Central memory CD8-positive, alpha-beta T cell (primary cell): ENCODE results near the gene GIGYF1.
A peak's percentile ranks its signal among the peaks of the same experiment; 100 is the strongest.
"Not testable (repeated sequence)": the region's sequence is repeated elsewhere in the genome, so short reads cannot be mapped to it uniquely, and the experiment has no call there.

Source experiments
- ATAC-seq: fragments of 150-1000 bp; cut with Tn5 transposase; replicated peaks from 2 replicates; pipeline ENCODE4 v1.10.0; 2022; ENCODE audit warnings: mild to moderate bottlenecking, moderate FRiP score, moderate number of reproducible peaks; ENCODE audit not compliant: poor library complexity, severe bottlenecking; ENCODE audit errors: extremely low read depth
- DNase-seq, 2 donors: peaks; one replicate each; pipeline ENCODE4 v3.0.0; 2021; ENCODE audit warnings: low spot score in 2 of 2
- H3K27ac Mint-ChIP-seq: one replicate; pipeline ENCODE4 v1.8.0; 2022; ENCODE audit warnings: low read depth, mild to moderate bottlenecking, moderate library complexity, mixed read lengths
- H3K27me3 Mint-ChIP-seq: one replicate; pipeline ENCODE4 v1.8.0; 2022; ENCODE audit warnings: mixed read lengths
- H3K36me3 Mint-ChIP-seq: one replicate; pipeline ENCODE4 v1.8.0; 2022; ENCODE audit warnings: mild to moderate bottlenecking, moderate library complexity, mixed read lengths; ENCODE audit not compliant: insufficient read depth
- H3K4me1 Mint-ChIP-seq: one replicate; pipeline ENCODE4 v1.8.0; 2022; ENCODE audit warnings: mixed read lengths
- H3K4me3 Mint-ChIP-seq: one replicate; pipeline ENCODE4 v1.8.0; 2022; ENCODE audit warnings: mild to moderate bottlenecking, moderate library complexity, mixed read lengths
- H3K9me3 Mint-ChIP-seq: one replicate; pipeline ENCODE4 v1.8.0; 2022; ENCODE audit warnings: mixed read lengths

GIGYF1 gene

GRCh38 chr7:100705753-100706671 is 12.0 kb upstream of the GIGYF1 start, which contains the start of gene POP7:
Gene POP7 (plus strand): TSS chr7:100706121. CDS start chr7:100706831, 710 bp downstream.
- peaks cover 21% of the 10 kb centered on the region for H3K4me1 Mint-ChIP-seq
- peak; percentile 94 to 96 for DNase-seq
- H3K27me3 Mint-ChIP-seq, result no peaks in the 10 kb centered on the region
- H3K4me3 Mint-ChIP-seq, result peak within 1 kb of the TSS; percentile 88
- H3K9me3 Mint-ChIP-seq, result no peaks in the 10 kb centered on the region
- H3K27ac Mint-ChIP-seq, result peak within 1 kb of the TSS; percentile 98
- peaks cover 8% of the 10 kb centered on the region for H3K36me3 Mint-ChIP-seq
- ATAC-seq, result peak; percentile 97

DNA sequence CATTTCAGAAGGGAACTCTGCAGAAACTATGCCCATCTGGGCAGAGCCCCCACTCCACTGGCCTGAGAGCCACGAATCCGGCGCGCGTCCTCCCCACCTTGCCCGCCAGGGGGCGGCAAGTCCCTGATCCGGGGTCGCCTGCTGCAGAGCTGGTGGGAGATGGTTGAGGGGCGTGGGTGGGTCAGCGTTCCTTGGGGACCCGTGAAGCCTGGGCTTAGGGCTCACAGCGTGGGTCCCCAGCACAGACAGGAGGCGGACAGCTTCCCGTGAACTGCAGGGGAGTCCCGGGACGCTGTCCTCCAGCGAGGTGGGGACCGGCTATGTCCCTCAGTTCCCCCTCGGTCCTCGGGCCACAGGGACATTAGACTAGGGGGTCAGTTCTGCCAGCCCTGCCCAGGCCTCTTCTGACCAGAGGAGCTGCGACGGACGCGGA is 11.3 kb upstream of the GIGYF1 start:
- Mint-ChIP-seq H3K9me3 (no peaks in the 10 kb centered on the region), H3K27ac (peak overlapping the region; percentile 98), H3K4me1 (peaks cover 21% of the 10 kb centered on the region), H3K27me3 (peaks cover under 1% of the 10 kb centered on the region), H3K36me3 (peaks cover 8% of the 10 kb centered on the region), H3K4me3 (peak overlapping the region; percentile 88)
- DNase-seq (peak; percentile 56 to 74), ATAC-seq (peak; percentile 55)

GRCh38 chr7:100701089-100701488 is 7.0 kb upstream of the GIGYF1 start:
- ATAC-seq, H3K9me3 Mint-ChIP-seq, H3K36me3 Mint-ChIP-seq, H3K27ac Mint-ChIP-seq, DNase-seq, H3K4me3 Mint-ChIP-seq, H3K4me1 Mint-ChIP-seq: not testable (repeated sequence)
- peaks cover 13% of the 10 kb centered on the region for H3K27me3 Mint-ChIP-seq

- Mint-ChIP-seq H3K4me1 (no peaks in the 10 kb centered on the region), H3K9me3 (no peaks in the 10 kb centered on the region), H3K27me3 (peaks cover 13% of the 10 kb centered on the region), H3K36me3 (peaks cover 7% of the 10 kb centered on the region), H3K4me3 (no peak overlapping the region), H3K27ac (no peak overlapping the region)
- ATAC-seq (no peak), DNase-seq (no peak)
Observed at GRCh38 chr7:100699018-100699417, 5.0 kb upstream of the GIGYF1 start.

GRCh38 chr7:100696123-100696521 is 2.1 kb upstream of the GIGYF1 start:
- Mint-ChIP-seq H3K4me1 (peaks cover 21% of the 10 kb centered on the region), H3K27ac (no peak overlapping the region)

DNA sequence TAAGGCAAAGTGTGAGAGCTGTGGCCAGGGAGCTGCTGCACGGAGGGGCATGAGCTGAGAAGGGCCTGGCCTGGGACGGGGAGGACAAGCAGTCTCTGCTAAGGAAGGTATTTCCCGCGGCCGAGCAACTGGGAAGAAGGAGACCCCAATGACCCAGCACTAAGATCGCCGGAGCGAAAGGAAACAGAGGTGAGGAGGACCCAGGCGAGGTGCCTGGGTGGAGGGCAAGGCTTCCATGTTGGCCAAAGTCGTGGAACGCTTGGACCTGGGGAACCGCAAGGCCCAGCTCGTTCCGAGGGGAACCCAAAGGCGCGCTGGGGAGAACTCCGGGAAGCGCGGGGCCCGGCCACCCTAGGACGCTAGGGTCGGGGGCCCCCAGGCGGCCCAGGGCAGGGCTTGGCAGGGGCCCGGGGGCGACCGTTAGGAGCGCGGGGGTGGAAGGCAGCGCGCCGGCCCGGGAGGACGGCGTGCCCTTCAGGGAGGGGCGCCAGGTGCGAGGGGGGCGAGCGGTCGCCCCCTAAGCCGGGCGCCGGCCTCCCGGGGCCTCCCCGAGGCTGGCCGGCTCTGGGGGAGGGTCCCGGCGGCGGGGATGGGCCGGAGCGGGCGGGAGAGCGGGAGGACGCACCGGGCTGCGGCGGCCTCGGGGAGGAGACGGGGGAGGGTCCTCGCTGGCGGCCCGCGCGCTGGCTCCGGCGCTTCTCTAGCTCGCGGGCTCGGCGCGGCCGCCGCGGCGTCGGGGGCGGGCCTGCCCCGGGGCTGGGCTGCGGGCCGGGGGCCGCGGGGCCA is 545 bp downstream of the GIGYF1 start:
- H3K9me3 Mint-ChIP-seq, result no peaks in the 10 kb centered on the region
- peaks cover 30% of the 10 kb centered on the region for H3K4me1 Mint-ChIP-seq
- H3K27ac Mint-ChIP-seq, result peak overlapping the region; percentile 95
- ATAC-seq (peak; percentile 41), DNase-seq (no peak)
- H3K27me3 Mint-ChIP-seq, result no peaks in the 10 kb centered on the region
- H3K4me3 Mint-ChIP-seq, result peak overlapping the region; percentile 99
- H3K36me3 Mint-ChIP-seq, result peaks cover 11% of the 10 kb centered on the region

More at GRCh38 chr7:100696123-100696521, 2.1 kb upstream of the GIGYF1 start:
- H3K4me3 Mint-ChIP-seq, result no peak overlapping the region
- ATAC-seq, result no peak
- DNase-seq, result no peak
- H3K36me3 Mint-ChIP-seq, result peaks cover 11% of the 10 kb centered on the region
- peaks cover 13% of the 10 kb centered on the region for H3K27me3 Mint-ChIP-seq
- no peaks in the 10 kb centered on the region for H3K9me3 Mint-ChIP-seq

- ATAC-seq (no peak), DNase-seq (no peak)
- Mint-ChIP-seq H3K9me3 (no peaks in the 10 kb centered on the region), H3K4me1 (peaks cover 31% of the 10 kb centered on the region), H3K27me3 (no peaks in the 10 kb centered on the region), H3K36me3 (peaks cover 14% of the 10 kb centered on the region), H3K27ac (peak overlapping the region; percentile 95), H3K4me3 (peak overlapping the region; percentile 99)
Observed at GRCh38 chr7:100692578-100692961, 1.5 kb downstream of the GIGYF1 start.

DNA sequence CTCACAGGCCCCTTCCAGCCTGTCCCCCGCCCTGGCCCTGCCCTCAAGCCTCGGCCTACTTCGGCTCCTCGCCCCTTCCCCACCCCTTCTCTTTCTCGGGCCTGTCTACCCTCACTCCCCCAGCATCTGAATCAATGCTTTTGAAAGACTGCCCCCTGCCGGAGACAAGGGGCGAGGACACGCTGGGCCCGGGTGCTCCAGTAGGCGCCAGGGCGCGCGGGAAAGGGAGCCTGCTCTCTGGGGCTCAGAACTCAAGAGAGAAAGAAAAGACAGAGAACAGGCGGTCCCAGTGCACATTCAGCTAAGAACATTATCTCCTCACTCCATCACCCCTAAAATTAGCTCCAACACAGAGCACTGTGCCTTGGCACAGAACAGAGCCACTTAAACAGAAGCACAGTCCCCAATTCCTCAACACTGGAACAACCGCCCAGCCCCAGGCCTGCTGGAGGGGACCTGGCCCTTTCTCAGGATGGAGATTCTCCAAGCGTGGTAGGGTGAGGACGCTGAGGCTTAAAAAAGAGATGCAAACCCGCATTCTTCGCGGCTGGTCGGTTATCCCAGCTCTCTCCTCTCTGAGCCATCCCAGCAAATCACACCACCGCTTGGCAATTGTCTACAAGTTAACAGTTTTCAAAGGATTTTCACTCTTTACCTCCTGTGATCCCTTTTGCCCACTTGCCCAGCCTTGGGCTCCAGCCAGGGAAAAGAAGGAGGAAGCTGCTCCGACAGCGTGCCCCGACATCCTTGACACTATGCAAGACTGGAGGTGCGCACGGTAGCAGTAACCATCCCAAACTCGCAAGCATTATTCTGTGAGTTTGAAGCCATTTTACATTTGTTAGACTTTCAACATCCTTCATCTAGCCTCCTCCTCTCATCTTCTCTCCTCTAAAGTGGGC is 2.1 kb downstream of the GIGYF1 start:
- H3K9me3 Mint-ChIP-seq, result no peaks in the 10 kb centered on the region
- peak overlapping the region; percentile 99 for H3K4me3 Mint-ChIP-seq
- H3K27ac Mint-ChIP-seq, result no peak overlapping the region
- peak; percentile 67 to 79 for DNase-seq
- H3K4me1 Mint-ChIP-seq, result peaks cover 31% of the 10 kb centered on the region
- ATAC-seq, result peak; percentile 68
- H3K27me3 Mint-ChIP-seq, result no peaks in the 10 kb centered on the region
- peaks cover 14% of the 10 kb centered on the region for H3K36me3 Mint-ChIP-seq

GRCh38 chr7:100689230-100690135 is 4.6 kb downstream of the GIGYF1 start:
- Mint-ChIP-seq H3K4me3 (no peak overlapping the region), H3K9me3 (no peaks in the 10 kb centered on the region), H3K4me1 (peaks cover 31% of the 10 kb centered on the region), H3K36me3 (peaks cover 13% of the 10 kb centered on the region), H3K27me3 (no peaks in the 10 kb centered on the region), H3K27ac (no peak overlapping the region)
- ATAC-seq (no peak), DNase-seq (no peak)

DNA sequence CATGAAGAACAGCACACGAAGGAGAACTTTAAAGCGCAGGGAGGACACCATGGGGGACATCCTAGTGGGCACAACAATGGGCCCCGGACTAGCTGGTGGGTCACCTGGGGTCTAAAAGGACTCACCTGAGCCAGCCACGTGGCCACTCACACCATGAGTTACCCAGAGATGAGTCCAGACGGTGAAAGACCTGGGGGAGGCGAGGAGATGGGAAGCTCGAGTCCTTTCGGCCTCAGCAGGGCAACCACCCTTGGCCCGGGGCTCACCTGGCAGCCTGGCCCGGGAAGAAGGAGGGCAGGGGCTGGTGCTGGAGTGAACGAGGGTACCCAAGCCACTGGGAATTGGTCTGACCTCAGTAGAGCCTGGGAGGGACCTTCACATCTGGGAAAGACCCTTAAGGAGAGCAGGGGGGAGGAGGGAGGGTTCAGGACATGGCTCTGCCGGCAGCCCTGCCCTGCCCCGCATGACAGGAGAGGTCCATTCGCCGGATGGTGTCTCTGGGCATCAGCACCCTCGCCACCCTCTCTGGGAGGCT is 5.7 kb downstream of the GIGYF1 start:
- Mint-ChIP-seq H3K27me3 (no peaks in the 10 kb centered on the region), H3K27ac (no peak overlapping the region), H3K4me1 (peaks cover 30% of the 10 kb centered on the region), H3K9me3 (no peaks in the 10 kb centered on the region), H3K4me3 (no peak overlapping the region), H3K36me3 (peaks cover 13% of the 10 kb centered on the region)
- ATAC-seq, result no peak
- no peak for DNase-seq

DNA sequence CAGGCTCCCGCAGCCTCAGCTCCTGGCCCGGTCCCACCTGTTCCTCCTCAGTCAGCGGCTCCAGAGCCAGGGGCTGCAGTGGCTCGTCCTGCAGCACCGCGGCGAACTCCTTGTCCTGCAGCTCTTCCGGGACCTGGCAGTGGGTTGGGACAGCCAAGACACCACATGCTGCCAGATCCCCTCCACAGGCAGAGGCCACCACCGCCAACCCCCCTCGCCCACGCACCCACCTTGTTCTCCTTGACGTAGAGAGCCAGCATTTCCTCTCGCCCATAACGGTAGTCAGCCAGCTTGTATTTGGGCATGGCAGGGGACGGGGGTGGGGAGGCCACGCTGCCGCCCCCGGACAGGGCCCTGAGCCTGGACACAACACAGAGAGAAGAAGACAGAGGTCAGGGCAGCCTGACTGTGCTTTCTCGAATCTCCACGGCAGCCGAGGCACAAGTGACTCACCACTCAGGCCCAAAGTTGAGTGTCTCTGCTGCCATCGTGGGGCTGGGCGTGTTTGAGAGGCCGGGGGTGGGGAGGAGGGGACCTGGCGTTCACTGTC is 6.2 kb downstream of the GIGYF1 start:
- Mint-ChIP-seq H3K36me3 (peaks cover 9% of the 10 kb centered on the region), H3K4me3 (no peak overlapping the region), H3K27me3 (no peaks in the 10 kb centered on the region), H3K9me3 (no peaks in the 10 kb centered on the region), H3K27ac (no peak overlapping the region), H3K4me1 (peaks cover 24% of the 10 kb centered on the region)
- no peak for ATAC-seq
- DNase-seq, result no peak
